Measurements from ENCODE around the gene SLC30A4. TPM values are rescaled to one million over a fixed set of nuclear protein-coding genes. Genes with fewer than 3 reads are reported as not detected.

The SLC30A4 gene
- total RNA-seq, 1 donor from 2014 or later, result 15.4 TPM

- no peak for DNase-seq (ENCODE audit: low spot score in 2 of 2, unreplicated experiment in 2 of 2)
- Mint-ChIP-seq H3K27ac (no peak overlapping the region), H3K4me1 (peaks cover 10% of the 10 kb centered on the region), H3K9me3 (peaks cover 3% of the 10 kb centered on the region), H3K27me3 (ENCODE audit: low read depth) (peaks cover 42% of the 10 kb centered on the region), H3K4me3 (no peak overlapping the region), H3K36me3 (no peaks in the 10 kb centered on the region)
- no peak for TF ChIP-seq CTCF (IDR thresholded peaks at IDR 0.05; ENCODE audit: unreplicated experiment)
Measured at GRCh38 chr15:45469027-45469426, 53.5 kb downstream of the SLC30A4 start.

GRCh38 chr15:45468294-45468693 is 54.3 kb downstream of the SLC30A4 start:
- no peak for TF ChIP-seq CTCF (IDR thresholded peaks at IDR 0.05; ENCODE audit: unreplicated experiment)
- H3K36me3 Mint-ChIP-seq, result no peaks in the 10 kb centered on the region
- H3K4me3 Mint-ChIP-seq, result no peak overlapping the region
- peaks cover 42% of the 10 kb centered on the region for H3K27me3 Mint-ChIP-seq (ENCODE audit: low read depth)
- no peak overlapping the region for H3K27ac Mint-ChIP-seq
- H3K4me1 Mint-ChIP-seq, result peaks cover 10% of the 10 kb centered on the region
- no peak for DNase-seq (ENCODE audit: low spot score in 2 of 2, unreplicated experiment in 2 of 2)
- H3K9me3 Mint-ChIP-seq, result peaks cover 4% of the 10 kb centered on the region

GRCh38 chr15:45458746-45459403 is 63.7 kb downstream of the SLC30A4 start:
- DNase-seq (ENCODE audit: low spot score in 2 of 2, unreplicated experiment in 2 of 2), result peak; percentile 57 to 89
- H3K27ac Mint-ChIP-seq, result no peak overlapping the region
- peak; percentile 98 for TF ChIP-seq CTCF (IDR thresholded peaks at IDR 0.05; ENCODE audit: unreplicated experiment)
- no peaks in the 10 kb centered on the region for H3K36me3 Mint-ChIP-seq
- peaks cover 2% of the 10 kb centered on the region for H3K27me3 Mint-ChIP-seq (ENCODE audit: low read depth)
- peaks cover 21% of the 10 kb centered on the region for H3K4me1 Mint-ChIP-seq
- peaks cover under 1% of the 10 kb centered on the region for H3K9me3 Mint-ChIP-seq
- peak overlapping the region; percentile 73 for H3K4me3 Mint-ChIP-seq

- peak; percentile 40 to 81 for DNase-seq (ENCODE audit: low spot score in 2 of 2, unreplicated experiment in 2 of 2)
Measured at GRCh38 chr15:45457641-45458539, 64.7 kb downstream of the SLC30A4 start.

GRCh38 chr15:45457220-45457619 is 65.3 kb downstream of the SLC30A4 start:
- DNase-seq (ENCODE audit: low spot score in 2 of 2, unreplicated experiment in 2 of 2), result no peak
- Mint-ChIP-seq H3K9me3 (peaks cover 3% of the 10 kb centered on the region), H3K36me3 (peaks cover 5% of the 10 kb centered on the region), H3K4me3 (peak overlapping the region; percentile 73), H3K27ac (peak overlapping the region; percentile 97), H3K27me3 (ENCODE audit: low read depth) (peaks cover 2% of the 10 kb centered on the region), H3K4me1 (peaks cover 21% of the 10 kb centered on the region)
- TF ChIP-seq CTCF (IDR thresholded peaks at IDR 0.05; ENCODE audit: unreplicated experiment), result no peak

More at GRCh38 chr15:45457641-45458539, 64.7 kb downstream of the SLC30A4 start:
- H3K9me3 Mint-ChIP-seq, result no peaks in the 10 kb centered on the region
- peaks cover 2% of the 10 kb centered on the region for H3K36me3 Mint-ChIP-seq
- peak; percentile 98 for TF ChIP-seq CTCF (IDR thresholded peaks at IDR 0.05; ENCODE audit: unreplicated experiment)
- H3K27ac Mint-ChIP-seq, result peak overlapping the region; percentile 97
- peaks cover 21% of the 10 kb centered on the region for H3K4me1 Mint-ChIP-seq
- H3K4me3 Mint-ChIP-seq, result peak overlapping the region; percentile 73
- H3K27me3 Mint-ChIP-seq (ENCODE audit: low read depth), result peaks cover 2% of the 10 kb centered on the region

Data from mesothelial cell of epicardium (in vitro differentiated cells).